Subcutaneous adipose tissue (tissue), 4 donors: ENCODE data around the gene CRISP1. TPM values are rescaled to one million over a fixed set of nuclear protein-coding genes. Genes with fewer than 3 reads are reported as not detected.

Experiments used
- total RNA-seq, 4 donors: library from RNA; depleted of rRNA; stranded (reverse); fragments of >200 nt; gene quantifications; one replicate each; pipeline ENCODE4 v1.1.0, GENCODE V29; 2016
- TF ChIP-seq, protein P1 (sequence below): fragments of 450-650 bp; IDR thresholded peaks from one replicate; pipeline ENCODE4 v1.5.1; 2016; ENCODE audit warnings: low read depth, mild to moderate bottlenecking, control low read depth, antibody characterized with exemption, moderate library complexity

The CRISP1 gene
- total RNA-seq, 4 donors from 2014 or later, result not detected

DNA sequence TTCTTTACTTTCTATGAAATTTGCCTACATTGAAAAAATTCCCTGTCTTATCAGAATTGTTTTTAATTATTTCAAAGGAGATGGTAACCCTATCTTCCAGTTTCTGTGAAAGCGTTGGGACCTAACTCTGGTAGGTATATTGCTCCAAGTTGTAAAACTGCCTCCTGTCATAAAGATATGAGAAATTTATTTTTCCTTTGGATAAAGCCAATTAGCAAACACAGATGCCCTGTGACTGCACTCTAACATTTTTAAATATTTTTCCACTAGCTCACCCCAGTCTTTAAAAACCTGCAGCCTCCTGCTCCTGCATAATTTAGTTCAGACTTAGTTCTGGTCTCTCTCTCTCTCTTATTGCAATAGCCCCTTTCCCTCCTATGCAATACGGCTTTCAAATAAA is 39.0 kb upstream of the CRISP1 start:
- TF ChIP-seq, protein P1, sequence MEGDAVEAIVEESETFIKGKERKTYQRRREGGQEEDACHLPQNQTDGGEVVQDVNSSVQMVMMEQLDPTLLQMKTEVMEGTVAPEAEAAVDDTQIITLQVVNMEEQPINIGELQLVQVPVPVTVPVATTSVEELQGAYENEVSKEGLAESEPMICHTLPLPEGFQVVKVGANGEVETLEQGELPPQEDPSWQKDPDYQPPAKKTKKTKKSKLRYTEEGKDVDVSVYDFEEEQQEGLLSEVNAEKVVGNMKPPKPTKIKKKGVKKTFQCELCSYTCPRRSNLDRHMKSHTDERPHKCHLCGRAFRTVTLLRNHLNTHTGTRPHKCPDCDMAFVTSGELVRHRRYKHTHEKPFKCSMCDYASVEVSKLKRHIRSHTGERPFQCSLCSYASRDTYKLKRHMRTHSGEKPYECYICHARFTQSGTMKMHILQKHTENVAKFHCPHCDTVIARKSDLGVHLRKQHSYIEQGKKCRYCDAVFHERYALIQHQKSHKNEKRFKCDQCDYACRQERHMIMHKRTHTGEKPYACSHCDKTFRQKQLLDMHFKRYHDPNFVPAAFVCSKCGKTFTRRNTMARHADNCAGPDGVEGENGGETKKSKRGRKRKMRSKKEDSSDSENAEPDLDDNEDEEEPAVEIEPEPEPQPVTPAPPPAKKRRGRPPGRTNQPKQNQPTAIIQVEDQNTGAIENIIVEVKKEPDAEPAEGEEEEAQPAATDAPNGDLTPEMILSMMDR, result no peak

GRCh38 chr6:49902856-49903255 is 36.5 kb upstream of the CRISP1 start:
- TF ChIP-seq, protein P1, result no peak

- TF ChIP-seq, protein P1, result no peak
Observed at GRCh38 chr6:49898904-49899566, 32.7 kb upstream of the CRISP1 start.

GRCh38 chr6:49892280-49892679 is 25.9 kb upstream of the CRISP1 start:
- TF ChIP-seq, protein P1, result no peak

GRCh38 chr6:49890988-49891387 is 24.7 kb upstream of the CRISP1 start:
- TF ChIP-seq, protein P1, result no peak

DNA sequence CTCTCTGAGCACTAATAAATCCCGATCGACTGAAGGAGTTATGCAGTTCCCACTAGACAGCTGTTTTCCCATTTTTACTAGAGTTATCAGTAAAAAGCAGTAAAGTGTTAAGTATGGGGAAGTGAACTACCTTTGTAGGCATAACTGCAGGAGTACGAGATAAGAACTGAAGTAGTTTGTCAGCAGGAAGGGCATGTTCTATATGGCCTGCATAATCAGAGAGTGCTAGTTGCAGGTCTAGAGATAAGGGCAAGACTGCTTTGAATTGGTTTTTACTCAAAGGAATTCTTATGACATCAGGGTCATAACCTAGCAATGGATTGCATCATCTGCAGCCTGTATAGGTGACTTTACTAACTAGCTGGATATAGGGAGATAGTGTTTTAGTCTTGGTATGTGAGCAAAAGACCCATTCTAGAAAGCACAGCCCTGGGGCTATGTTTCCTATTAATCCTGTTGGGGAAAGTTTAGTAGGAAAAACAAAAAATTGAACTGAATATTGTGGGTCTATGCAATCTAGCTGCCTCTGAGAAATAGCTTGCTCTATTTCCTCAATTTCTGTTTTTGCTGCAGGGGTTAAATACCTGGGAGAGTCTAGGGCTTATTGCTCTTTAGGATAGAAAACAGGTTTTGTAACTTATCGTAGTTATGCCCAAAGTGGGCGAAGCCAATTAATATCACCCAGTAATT is 22.6 kb upstream of the CRISP1 start:
- TF ChIP-seq, protein P1, result no peak

- TF ChIP-seq, protein P1, result no peak
Observed at GRCh38 chr6:49868951-49869529, 2.7 kb upstream of the CRISP1 start.
